ENCODE results near the gene LHFPL3. TPM values are rescaled to one million over a fixed set of nuclear protein-coding genes. Genes with fewer than 3 reads are reported as not detected.

LHFPL3 gene
- total and polyA plus RNA-seq, 2 of the 13 experiments (the other 11 are each of a cell fraction or from before 2014, with no cell fraction given), result not detected

DNA sequence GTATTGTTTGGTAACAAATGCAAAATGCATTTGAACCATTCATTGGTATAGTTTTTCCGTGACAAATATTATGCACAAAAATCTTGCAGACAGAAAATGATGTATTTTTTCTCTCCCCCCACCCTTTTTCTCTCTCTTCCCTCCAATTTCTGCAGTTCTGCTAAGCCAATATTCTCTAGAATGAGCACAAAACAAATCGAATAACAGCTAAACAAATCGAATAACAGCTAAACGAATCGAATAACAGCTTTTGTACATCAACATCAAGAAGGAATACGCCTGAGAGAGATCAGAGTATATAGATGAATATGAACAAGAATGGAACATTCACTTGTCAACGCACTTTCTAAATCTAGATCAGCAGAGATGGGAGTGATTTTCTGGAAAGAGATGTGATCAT is 577.6 kb downstream of the LHFPL3 start (continued):
- TF ChIP-seq ZSCAN30 (CRISPR knock-in tag; IDR thresholded peaks at IDR 0.05) (no peak), SIX1 (CRISPR knock-in tag; IDR thresholded peaks at IDR 0.05; ENCODE audit: borderline replicate concordance) (no peak)
- TF ChIP-seq, protein P1, sequence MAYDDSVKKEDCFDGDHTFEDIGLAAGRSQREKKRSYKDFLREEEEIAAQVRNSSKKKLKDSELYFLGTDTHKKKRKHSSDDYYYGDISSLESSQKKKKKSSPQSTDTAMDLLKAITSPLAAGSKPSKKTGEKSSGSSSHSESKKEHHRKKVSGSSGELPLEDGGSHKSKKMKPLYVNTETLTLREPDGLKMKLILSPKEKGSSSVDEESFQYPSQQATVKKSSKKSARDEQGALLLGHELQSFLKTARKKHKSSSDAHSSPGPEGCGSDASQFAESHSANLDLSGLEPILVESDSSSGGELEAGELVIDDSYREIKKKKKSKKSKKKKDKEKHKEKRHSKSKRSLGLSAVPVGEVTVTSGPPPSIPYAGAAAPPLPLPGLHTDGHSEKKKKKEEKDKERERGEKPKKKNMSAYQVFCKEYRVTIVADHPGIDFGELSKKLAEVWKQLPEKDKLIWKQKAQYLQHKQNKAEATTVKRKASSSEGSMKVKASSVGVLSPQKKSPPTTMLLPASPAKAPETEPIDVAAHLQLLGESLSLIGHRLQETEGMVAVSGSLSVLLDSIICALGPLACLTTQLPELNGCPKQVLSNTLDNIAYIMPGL (CRISPR knock-in tag; IDR thresholded peaks at IDR 0.05; ENCODE audit: borderline replicate concordance in 1 of 2, low read depth in 1 of 2), result no peak

DNA sequence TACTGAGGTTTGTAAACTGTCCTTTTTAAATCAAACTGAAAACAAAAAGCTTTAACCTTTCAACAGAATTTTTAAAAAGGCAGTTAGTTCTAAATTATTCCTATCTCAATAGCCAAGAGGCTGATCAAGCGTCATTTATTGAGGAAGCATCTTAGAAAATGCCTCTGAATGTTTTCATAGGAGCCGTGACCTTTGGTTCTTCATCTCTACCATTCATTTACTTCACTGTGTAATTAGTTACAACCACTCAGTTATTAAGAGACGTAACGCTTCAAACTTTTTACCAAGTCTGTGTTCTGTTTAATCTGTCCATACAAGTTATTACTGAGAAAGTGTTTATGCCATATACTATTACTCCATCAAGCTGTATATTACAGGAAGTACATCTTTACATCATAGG is 578.2 kb downstream of the LHFPL3 start:
- CTCF ChIA-PET (ENCODE audit: low intra/inter-chr PET ratio, low total read pairs), result no interaction called here
- no peak for FAIRE-seq
- no peak overlapping the region for H3K4me3 ChIP-seq (replicated peaks in 1 of 3; ENCODE audit: insufficient read depth in 1 of 3, low read depth in 2 of 3, low read length in 3 of 3)
- H3K9me3 ChIP-seq (ENCODE audit: low read length), result no peaks in the 10 kb centered on the region
- H3K36me3 ChIP-seq (replicated peaks in 1 of 2; ENCODE audit: control insufficient read depth in 1 of 2, insufficient read depth in 2 of 2, low read length in 2 of 2), result no peaks in the 10 kb centered on the region
- no peak overlapping the region for H2AFZ ChIP-seq (ENCODE audit: low read length)
- H3K9ac ChIP-seq (ENCODE audit: insufficient read depth, low read depth, low read length), result no peak overlapping the region
- POLR2A ChIA-PET, result no interaction called here
- no peaks in the 10 kb centered on the region for H3K79me2 ChIP-seq (ENCODE audit: insufficient read depth, low read length)
- peaks cover 5% of the 10 kb centered on the region for H3K4me1 ChIP-seq (ENCODE audit: insufficient read depth, low read length)
- 0 out of 5 replicates have a peak, but pooled peaks cover 0 to 3% of the 10 kb centered on the region in 2 experiments for H3K27me3 ChIP-seq (ENCODE audit: control insufficient read depth in 1 of 2, insufficient read depth in 2 of 2, low read length in 2 of 2)
- no peak overlapping the region for H3K4me2 ChIP-seq (ENCODE audit: low read depth, low read length)
- H4K20me1 ChIP-seq (ENCODE audit: insufficient read depth, low read length), result no peaks in the 10 kb centered on the region
- in situ Hi-C loops (cut with HindIII; ENCODE audit: extremely low pct_ligation_motif_present, low pct_unique_long_range_greater_than_20kb) (no loop called here), intact Hi-C loops (cut with micrococcal nuclease; ENCODE audit: unreplicated experiment) (no loop called here)
- H3K27ac ChIP-seq (ENCODE audit: extremely low read length, insufficient read depth, low read length), result no peak overlapping the region
- DNase-seq (ENCODE audit: low spot score), result no peak
- no peak for ATAC-seq
- WGBS (ENCODE audit: low lambda C conversion rate), result 4% methylated on average over 4 of the region's 4 CpGs
- TF ChIP-seq MXD4 (CRISPR knock-in tag; IDR thresholded peaks at IDR 0.05) (no peak), ZNF670 (CRISPR knock-in tag; IDR thresholded peaks at IDR 0.05; ENCODE audit: borderline replicate concordance) (no peak), SKI (IDR thresholded peaks at IDR 0.05; ENCODE audit: partially characterized antibody) (no peak), SP4 (CRISPR knock-in tag; IDR thresholded peaks at IDR 0.05) (no peak), SMAD9 (CRISPR knock-in tag; IDR thresholded peaks at IDR 0.05) (no peak), ZMYM4 (CRISPR knock-in tag; IDR thresholded peaks at IDR 0.05) (no peak), NBN (conservative IDR thresholded peaks at IDR 0.05) (no peak), ZNF335 (CRISPR knock-in tag; IDR thresholded peaks at IDR 0.05) (no peak), MATR3 (CRISPR knock-in tag; IDR thresholded peaks at IDR 0.05) (no peak), RBAK (CRISPR knock-in tag; IDR thresholded peaks at IDR 0.05) (no peak), PLRG1 (conservative IDR thresholded peaks at IDR 0.05) (no peak)
- TF ChIP-seq, protein P2, sequence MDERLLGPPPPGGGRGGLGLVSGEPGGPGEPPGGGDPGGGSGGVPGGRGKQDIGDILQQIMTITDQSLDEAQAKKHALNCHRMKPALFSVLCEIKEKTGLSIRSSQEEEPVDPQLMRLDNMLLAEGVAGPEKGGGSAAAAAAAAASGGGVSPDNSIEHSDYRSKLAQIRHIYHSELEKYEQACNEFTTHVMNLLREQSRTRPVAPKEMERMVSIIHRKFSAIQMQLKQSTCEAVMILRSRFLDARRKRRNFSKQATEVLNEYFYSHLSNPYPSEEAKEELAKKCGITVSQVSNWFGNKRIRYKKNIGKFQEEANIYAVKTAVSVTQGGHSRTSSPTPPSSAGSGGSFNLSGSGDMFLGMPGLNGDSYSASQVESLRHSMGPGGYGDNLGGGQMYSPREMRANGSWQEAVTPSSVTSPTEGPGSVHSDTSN (CRISPR knock-in tag; IDR thresholded peaks at IDR 0.05), result no peak
- TF ChIP-seq, protein P3, sequence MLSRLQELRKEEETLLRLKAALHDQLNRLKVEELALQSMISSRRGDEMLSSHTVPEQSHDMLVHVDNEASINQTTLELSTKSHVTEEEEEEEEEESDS (CRISPR knock-in tag; IDR thresholded peaks at IDR 0.05; ENCODE audit: borderline replicate concordance), result no peak
- TF ChIP-seq, protein P4, sequence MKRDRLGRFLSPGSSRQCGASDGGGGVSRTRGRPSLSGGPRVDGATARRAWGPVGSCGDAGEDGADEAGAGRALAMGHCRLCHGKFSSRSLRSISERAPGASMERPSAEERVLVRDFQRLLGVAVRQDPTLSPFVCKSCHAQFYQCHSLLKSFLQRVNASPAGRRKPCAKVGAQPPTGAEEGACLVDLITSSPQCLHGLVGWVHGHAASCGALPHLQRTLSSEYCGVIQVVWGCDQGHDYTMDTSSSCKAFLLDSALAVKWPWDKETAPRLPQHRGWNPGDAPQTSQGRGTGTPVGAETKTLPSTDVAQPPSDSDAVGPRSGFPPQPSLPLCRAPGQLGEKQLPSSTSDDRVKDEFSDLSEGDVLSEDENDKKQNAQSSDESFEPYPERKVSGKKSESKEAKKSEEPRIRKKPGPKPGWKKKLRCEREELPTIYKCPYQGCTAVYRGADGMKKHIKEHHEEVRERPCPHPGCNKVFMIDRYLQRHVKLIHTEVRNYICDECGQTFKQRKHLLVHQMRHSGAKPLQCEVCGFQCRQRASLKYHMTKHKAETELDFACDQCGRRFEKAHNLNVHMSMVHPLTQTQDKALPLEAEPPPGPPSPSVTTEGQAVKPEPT (CRISPR knock-in tag; IDR thresholded peaks at IDR 0.05; ENCODE audit: low read depth), result no peak
- BruUV-seq (replicated peaks), result no TSS peak
